ENCODE results near the gene PDCL2. TPM values are rescaled to one million over a fixed set of nuclear protein-coding genes. Genes with fewer than 3 reads are reported as not detected.

The PDCL2 gene
- total and polyA plus RNA-seq, 9 of the 15 experiments (the other 6 are each of a cell fraction or from before 2014, with no cell fraction given), result 0.62 to 2.5 (median 1.2) TPM

- no peaks in the 10 kb centered on the region for H3K9me3 ChIP-seq (replicated peaks; ENCODE audit: control insufficient read depth, insufficient read depth, low read depth, low read length)
- peak overlapping the region; percentile 96 for H3K27ac ChIP-seq (ENCODE audit: extremely low read depth, low read depth, low read length)
- peak overlapping the region; percentile 90 for H3K4me3 ChIP-seq
- H3K36me3 ChIP-seq (ENCODE audit: control insufficient read depth, insufficient read depth, low read length), result peaks cover 49% of the 10 kb centered on the region
- in situ Hi-C loops (cut with MboI) (loop anchor here (5.0 kb wide), 1 partner anchor 98 kb away; no protein-coding TSS in a partner anchor), intact Hi-C loops (cut with micrococcal nuclease) (loop anchor here (5.0 to 10.0 kb wide), 3 partner anchors 199 to 289 kb away; partner anchors contain the start of genes SRD5A3 and TMEM165)
- no peaks in the 10 kb centered on the region for H4K20me1 ChIP-seq (replicated peaks; ENCODE audit: control insufficient read depth, insufficient read depth, low read length)
- peak overlapping the region in 1 of 2 experiments; percentile 79; a peak in 2 of 4 replicates for H3K9ac ChIP-seq (ENCODE audit: insufficient read depth in 1 of 2, low read depth in 2 of 2, low read length in 2 of 2)
- H3K4me1 ChIP-seq (replicated peaks in 1 of 2; ENCODE audit: control insufficient read depth in 2 of 2, insufficient read depth in 2 of 2, low read length in 2 of 2), result peaks cover 12 to 17% of the 10 kb centered on the region in 2 experiments
- no peaks in the 10 kb centered on the region for H3K27me3 ChIP-seq (ENCODE audit: control insufficient read depth in 2 of 2, insufficient read depth in 2 of 2, low read length in 2 of 2)
- peaks cover 82% of the 10 kb centered on the region for H3K79me2 ChIP-seq (ENCODE audit: control insufficient read depth, insufficient read depth, low read length)
- H2AFZ ChIP-seq (ENCODE audit: low read depth, low read length), result no peak overlapping the region
- ATAC-seq (no peak), FAIRE-seq (no peak), DNase-seq (ENCODE audit: extremely low read depth in 1 of 4, low spot score in 3 of 4) (peak in 3 of 4 experiments; percentile 31 to 41 (median 34))
- WGBS (ENCODE audit: insufficient coverage, low coverage, missing lambda C conversion rate), result 2% methylated on average over 6 of the region's 6 CpGs
- H3K4me2 ChIP-seq (ENCODE audit: insufficient read depth, low read length), result peak overlapping the region; percentile 94
- POLR2A ChIA-PET, result interaction anchor here (2.4 kb wide), 1 partner anchor 100 kb away, joined by 8 read pairs; no protein-coding TSS in a partner anchor
- H3K9me1 ChIP-seq (ENCODE audit: control insufficient read depth, insufficient read depth, low read length), result no peaks in the 10 kb centered on the region
- CTCF ChIA-PET (ENCODE audit: low intra/inter-chr PET ratio), result no interaction called here
- no TSS peak for BruUV-seq (replicated peaks)
- no peak for TF ChIP-seq ZBTB33 (CRISPR knock-in tag; IDR thresholded peaks at IDR 0.05)
- TF ChIP-seq CEBPG (CRISPR knock-in tag; IDR thresholded peaks at IDR 0.05), result no peak; the same call in 1 of the 2 replicates
- peak; percentile 25 to 37; a peak in 1 of 4 replicates for TF ChIP-seq CEBPG (tag; conservative IDR thresholded peaks at IDR 0.05 in 1 of 2, IDR thresholded peaks at IDR 0.05 in 1 of 2)
- TF ChIP-seq HNRNPK (IDR thresholded peaks at IDR 0.05; ENCODE audit: low read depth, low read length, poor library complexity, severe bottlenecking), result no peak
- no peak for TF ChIP-seq ELK1 (CRISPR knock-in tag; IDR thresholded peaks at IDR 0.05)
- TF ChIP-seq POLR3A (IDR thresholded peaks at IDR 0.05; ENCODE audit: borderline replicate concordance, extremely low read depth, insufficient read depth, insufficient read length), result no peak
- TF ChIP-seq TAF15 (IDR thresholded peaks at IDR 0.05; ENCODE audit: low read depth, low read length), result no peak
- TF ChIP-seq CTBP1 (IDR thresholded peaks at IDR 0.05; ENCODE audit: borderline replicate concordance), result 0 out of 2 replicates have a peak, but pooled peaks have one; percentile 20
- TF ChIP-seq SIN3A (IDR thresholded peaks at IDR 0.05; ENCODE audit: borderline replicate concordance in 2 of 2, control insufficient read depth in 1 of 2, low read depth in 2 of 2, low read length in 2 of 2), result 0 out of 4 replicates have a peak, but pooled peaks of 1 of the 2 experiments have one; percentile 20
- no peak for TF ChIP-seq PPARD (CRISPR knock-in tag; IDR thresholded peaks at IDR 0.05)
- TF ChIP-seq PCBP1 (IDR thresholded peaks at IDR 0.05; ENCODE audit: low read depth, low read length, poor library complexity, severe bottlenecking), result no peak
- 0 out of 2 replicates have a peak, but pooled peaks have one; percentile 11 for TF ChIP-seq SNIP1 (IDR thresholded peaks at IDR 0.05; ENCODE audit: low read depth)
- TF ChIP-seq PTRF (tag; IDR thresholded peaks at IDR 0.05), result no peak
- no peak for TF ChIP-seq CXXC5 (CRISPR knock-in tag; IDR thresholded peaks at IDR 0.05)
- no peak for TF ChIP-seq KLF13 (tag; IDR thresholded peaks at IDR 0.05; ENCODE audit: borderline replicate concordance, low read depth)
- TF ChIP-seq NBN (IDR thresholded peaks at IDR 0.05; ENCODE audit: low read depth), result peak; percentile 51; the same call in 1 of the 2 replicates
- no peak for TF ChIP-seq HMBOX1 (IDR thresholded peaks at IDR 0.05)
- TF ChIP-seq BCOR (IDR thresholded peaks at IDR 0.05), result no peak
- peak; percentile 53; the same call in 1 of the 2 replicates for TF ChIP-seq ARID1B (IDR thresholded peaks at IDR 0.05)
These were observed 41.9 kb upstream of the PDCL2 start for GRCh38 chr4:55633903-55634302.

Data from K562 (cell line).